SK-N-MC (cell line): ENCODE data around the gene LRRN2.

Source experiments
- DNase-seq: peaks from one replicate; pipeline ENCODE4 v3.0.0-alpha.2; 2011; ENCODE audit warnings: low read depth, low spot score
- H3K27ac ChIP-seq: fragments of 200-600 bp; sonication (generic); 2 replicates; pipeline ENCODE4 v1.5.1; 2016; ENCODE audit warnings: mixed run types
- H3K36me3 ChIP-seq: fragments of 200-600 bp; sonication (generic); 2 replicates; pipeline ENCODE4 v1.6.1; 2017; ENCODE audit warnings: antibody characterized with exemption, low read length, mixed read lengths; ENCODE audit not compliant: insufficient read depth
- H3K4me3 ChIP-seq: fragments of 200-600 bp; sonication (generic); 2 replicates; pipeline ENCODE4 v1.5.1; 2016
- H3K9ac ChIP-seq: fragments of 200-600 bp; sonication (generic); 2 replicates; pipeline ENCODE4 v1.8.0; 2017; ENCODE audit warnings: mixed run types, mixed read lengths; ENCODE audit not compliant: insufficient read length
- H3K9me3 ChIP-seq: fragments of 200-600 bp; sonication (generic); 2 replicates; pipeline ENCODE4 v1.6.1; 2017; ENCODE audit warnings: low read depth, mild to moderate bottlenecking, antibody characterized with exemption, low read length, moderate library complexity, mixed read lengths
- EZH2 ChIP-seq: fragments of 200-600 bp; sonication (generic); IDR thresholded peaks from one replicate; pipeline ENCODE4 v1.6.1; 2017; ENCODE audit warnings: antibody characterized with exemption
- FOXP2 ChIP-seq: optimal IDR thresholded peaks from 2 replicates; pipeline ENCODE3; 2011; ENCODE audit warnings: mild to moderate bottlenecking, moderate library complexity; ENCODE audit not compliant: insufficient read depth; ENCODE audit errors: extremely low read length, control extremely low read depth
- POLR2AphosphoS5 ChIP-seq: IDR thresholded peaks from 2 replicates; pipeline ENCODE4 v1.6.1; 2012; ENCODE audit warnings: mild to moderate bottlenecking, low read depth, low read length, borderline replicate concordance

Gene LRRN2

DNA sequence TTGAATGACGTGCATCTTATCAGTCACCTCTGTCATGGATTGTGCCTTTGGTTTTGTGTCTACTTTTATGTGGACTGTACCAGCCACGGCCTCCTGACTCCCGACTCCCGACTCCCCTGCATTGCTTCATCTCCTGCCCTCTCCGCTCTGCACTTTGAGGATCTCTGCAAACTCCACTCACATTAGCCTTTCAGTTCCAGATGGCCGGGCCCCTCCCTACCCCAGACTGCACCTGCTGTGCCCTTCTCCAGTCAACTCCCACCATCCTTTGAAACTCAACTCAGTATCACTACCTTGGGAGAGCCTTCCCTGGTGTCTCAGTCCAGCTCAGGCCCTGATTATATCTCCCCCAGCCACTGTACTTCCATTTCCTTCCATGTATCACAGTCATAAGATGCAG lies 97.9 kb downstream of the LRRN2 start:
- DNase-seq, result no peak
- Histone ChIP-seq H3K4me3 (no peak overlapping the region), H3K27ac (no peak overlapping the region), H3K36me3 (no peaks in the 10 kb centered on the region), H3K9ac (no peak overlapping the region), H3K9me3 (no peaks in the 10 kb centered on the region)
- TF ChIP-seq POLR2AphosphoS5, result no peak
- TF ChIP-seq EZH2, result no peak
- no peak for TF ChIP-seq FOXP2

DNA sequence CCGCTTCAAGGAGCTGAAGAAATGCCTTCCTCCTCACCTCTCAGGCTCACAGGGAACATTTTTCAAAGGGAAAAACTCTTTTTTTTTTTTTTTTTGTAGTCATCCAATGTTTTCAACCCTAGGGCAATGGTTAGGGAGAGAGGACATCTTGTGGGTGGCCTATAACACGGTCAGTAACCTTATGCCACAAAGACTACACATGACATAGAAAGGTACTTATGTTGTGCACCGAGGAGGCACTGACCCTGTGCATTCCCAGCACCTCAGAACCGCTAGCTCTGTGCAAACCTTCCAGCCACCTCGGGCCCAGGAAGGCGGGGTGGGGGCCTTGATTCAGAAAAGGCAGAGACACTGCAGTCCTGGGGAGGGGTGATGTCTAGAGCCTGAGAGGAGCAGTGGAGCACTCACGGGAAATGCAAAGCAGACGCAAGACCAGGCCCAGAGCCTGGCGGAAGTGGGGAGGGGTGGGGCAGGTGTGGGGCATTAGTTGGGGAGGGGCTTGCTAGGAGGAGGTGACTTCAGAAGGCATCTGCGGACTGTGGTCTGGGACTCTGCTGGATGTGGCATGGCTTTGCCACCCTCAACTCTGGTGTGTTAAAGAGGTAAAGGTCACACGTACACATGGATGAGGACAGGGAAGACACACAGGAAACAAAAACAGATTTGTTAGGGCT lies 100.7 kb downstream of the LRRN2 start:
- DNase-seq, result no peak
- H3K36me3 ChIP-seq, result no peaks in the 10 kb centered on the region
- H3K4me3 ChIP-seq, result no peak overlapping the region
- no peak overlapping the region for H3K9ac ChIP-seq
- no peaks in the 10 kb centered on the region for H3K9me3 ChIP-seq
- H3K27ac ChIP-seq, result peak overlapping the region; percentile 2
- TF ChIP-seq EZH2, result no peak
- no peak for TF ChIP-seq FOXP2
- no peak for TF ChIP-seq POLR2AphosphoS5

GRCh38 chr1:204583909-204584632 lies 101.5 kb downstream of the LRRN2 start:
- no peak overlapping the region for H3K4me3 ChIP-seq
- peak overlapping the region; percentile 2 for H3K27ac ChIP-seq
- peak; percentile 47 for DNase-seq
- H3K9me3 ChIP-seq, result no peaks in the 10 kb centered on the region
- no peak for TF ChIP-seq EZH2
- no peak for TF ChIP-seq POLR2AphosphoS5
- TF ChIP-seq FOXP2, result no peak
- no peaks in the 10 kb centered on the region for H3K36me3 ChIP-seq
- H3K9ac ChIP-seq, result no peak overlapping the region

GRCh38 chr1:204581759-204582158 lies 103.8 kb downstream of the LRRN2 start:
- no peak for DNase-seq
- Histone ChIP-seq H3K4me3 (no peak overlapping the region), H3K36me3 (no peaks in the 10 kb centered on the region), H3K9me3 (no peaks in the 10 kb centered on the region), H3K27ac (no peak overlapping the region), H3K9ac (no peak overlapping the region)
- TF ChIP-seq FOXP2 (no peak), EZH2 (no peak), POLR2AphosphoS5 (no peak)

DNA sequence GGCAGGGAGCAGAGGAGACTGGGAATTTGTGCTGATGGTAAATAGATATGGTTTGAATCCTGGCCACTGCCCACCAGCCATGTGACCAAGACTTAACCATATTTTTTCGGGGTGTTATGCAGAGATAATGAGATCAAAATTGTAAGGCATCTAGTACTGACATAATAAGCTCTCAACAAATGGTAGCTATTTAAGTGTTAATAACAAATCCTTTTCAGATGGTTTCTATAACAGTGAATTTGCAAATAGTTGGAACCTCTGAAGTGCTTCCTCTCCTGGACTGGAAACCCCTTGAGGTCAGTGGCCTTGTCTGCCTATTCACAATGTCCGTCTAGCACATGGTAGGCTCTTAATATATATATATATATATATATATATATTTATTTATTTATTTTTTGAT lies 104.7 kb downstream of the LRRN2 start:
- H3K9ac ChIP-seq, result no peak overlapping the region
- H3K36me3 ChIP-seq, result no peaks in the 10 kb centered on the region
- H3K27ac ChIP-seq, result no peak overlapping the region
- H3K4me3 ChIP-seq, result no peak overlapping the region
- H3K9me3 ChIP-seq, result no peaks in the 10 kb centered on the region
- no peak for DNase-seq
- TF ChIP-seq EZH2 (no peak), POLR2AphosphoS5 (no peak), FOXP2 (no peak)

GRCh38 chr1:204579681-204580080 lies 105.9 kb downstream of the LRRN2 start:
- no peaks in the 10 kb centered on the region for H3K36me3 ChIP-seq
- DNase-seq, result no peak
- TF ChIP-seq FOXP2 (no peak), POLR2AphosphoS5 (no peak), EZH2 (no peak)
- H3K4me3 ChIP-seq, result no peak overlapping the region
- H3K9me3 ChIP-seq, result no peaks in the 10 kb centered on the region
- no peak overlapping the region for H3K9ac ChIP-seq
- H3K27ac ChIP-seq, result no peak overlapping the region

DNA sequence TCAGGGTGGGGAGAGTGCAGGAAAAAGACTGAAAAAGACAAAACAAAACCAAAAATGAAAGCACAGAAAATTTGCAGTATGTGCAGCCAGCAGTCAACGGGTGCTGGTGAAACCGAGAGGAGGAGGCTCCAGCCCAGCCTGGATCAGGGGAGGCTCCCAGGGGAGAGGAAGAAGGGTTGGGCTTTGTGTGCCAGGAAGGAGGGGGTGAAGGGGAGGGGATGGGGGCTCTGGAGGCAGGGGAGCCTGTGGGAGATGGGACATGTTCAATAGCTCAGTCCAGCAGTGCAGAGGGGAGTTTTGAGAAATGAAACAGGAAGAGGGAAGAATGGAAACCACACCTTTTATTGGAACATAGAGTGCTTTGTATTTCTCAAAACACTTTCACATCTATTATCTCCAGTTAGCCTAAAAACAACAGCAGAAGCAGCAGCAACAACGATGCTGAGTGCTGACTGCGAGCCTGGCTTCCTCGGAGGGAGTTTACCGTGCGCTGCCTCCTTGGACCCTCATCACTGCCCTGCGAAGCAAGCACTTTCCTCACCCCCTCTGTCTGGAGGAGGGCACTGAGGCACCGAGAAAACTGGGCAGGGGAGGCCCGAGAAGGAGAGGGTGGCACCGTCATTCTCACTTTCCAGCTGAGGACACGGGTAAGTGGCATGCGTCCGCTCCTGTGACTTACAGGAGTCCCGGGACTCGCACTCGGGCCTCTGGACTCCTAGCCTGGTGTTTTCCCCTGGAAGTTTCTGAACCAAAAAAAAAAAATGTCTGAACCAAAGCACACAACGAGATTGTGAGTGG lies 106.5 kb downstream of the LRRN2 start:
- no peak overlapping the region for H3K9ac ChIP-seq
- peak overlapping the region; percentile 9; the same call in 1 of the 2 replicates for H3K4me3 ChIP-seq
- no peak overlapping the region for H3K27ac ChIP-seq
- H3K36me3 ChIP-seq, result no peaks in the 10 kb centered on the region
- no peak for DNase-seq
- H3K9me3 ChIP-seq, result no peaks in the 10 kb centered on the region
- TF ChIP-seq FOXP2 (no peak), EZH2 (no peak), POLR2AphosphoS5 (no peak)

GRCh38 chr1:204577794-204578478 lies 107.6 kb downstream of the LRRN2 start:
- no peak for TF ChIP-seq FOXP2
- TF ChIP-seq EZH2, result no peak
- no peak for TF ChIP-seq POLR2AphosphoS5
- no peak for DNase-seq
- no peaks in the 10 kb centered on the region for H3K9me3 ChIP-seq
- H3K9ac ChIP-seq, result no peak overlapping the region
- H3K36me3 ChIP-seq, result no peaks in the 10 kb centered on the region
- H3K4me3 ChIP-seq, result no peak overlapping the region
- H3K27ac ChIP-seq, result no peak overlapping the region
